HFFc6 (cell line): ENCODE measurements around the gene RAB33A. TPM values are rescaled to one million over a fixed set of nuclear protein-coding genes. Genes with fewer than 3 reads are reported as not detected.

ENCODE experiments used
- DNase-seq: peaks from one replicate; pipeline ENCODE4 v3.0.0-alpha.2; 2018
- H3K27ac Mint-ChIP-seq: 2 replicates; pipeline ENCODE4 v1.8.0; 2020; ENCODE audit warnings: mild to moderate bottlenecking, mixed read lengths
- H3K27me3 Mint-ChIP-seq: 2 replicates; pipeline ENCODE4 v1.8.0; 2021; ENCODE audit warnings: mild to moderate bottlenecking, moderate library complexity, mixed read lengths; ENCODE audit not compliant: insufficient read depth
- H3K36me3 Mint-ChIP-seq: 2 replicates; pipeline ENCODE4 v1.8.0; 2021; ENCODE audit warnings: low read depth, mixed read lengths
- H3K4me1 Mint-ChIP-seq: 2 replicates; pipeline ENCODE4 v1.8.0; 2020; ENCODE audit warnings: low read depth, mixed read lengths
- H3K4me3 Mint-ChIP-seq: 2 replicates; pipeline ENCODE4 v1.8.0; 2020; ENCODE audit warnings: mild to moderate bottlenecking, moderate library complexity, mixed read lengths
- H3K9me3 Mint-ChIP-seq: 2 replicates; pipeline ENCODE4 v1.8.0; 2020; ENCODE audit warnings: mild to moderate bottlenecking, mixed read lengths
- total RNA-seq, 6 experiments: library from RNA; stranded (reverse); fragmentation: NEBNext Ultra II Directional; extraction: Animal tissue kit (Norgen Biotek cat#: 25700); gene quantifications; 2 replicates in 1 of 6; 3 replicates in 5 of 6; pipeline ENCODE4 v1.2.3, GENCODE V29; 2021
- TF ChIP-seq, protein P1 (sequence below): fragments of 200-600 bp; sonication (generic); IDR thresholded peaks from 2 replicates; pipeline ENCODE4 v1.5.0; 2021; ENCODE audit warnings: antibody characterized with exemption, mild to moderate bottlenecking

The RAB33A gene
- total RNA-seq, 6 experiments from 2014 or later: 0.17 to 0.66 (median 0.44) TPM

DNA sequence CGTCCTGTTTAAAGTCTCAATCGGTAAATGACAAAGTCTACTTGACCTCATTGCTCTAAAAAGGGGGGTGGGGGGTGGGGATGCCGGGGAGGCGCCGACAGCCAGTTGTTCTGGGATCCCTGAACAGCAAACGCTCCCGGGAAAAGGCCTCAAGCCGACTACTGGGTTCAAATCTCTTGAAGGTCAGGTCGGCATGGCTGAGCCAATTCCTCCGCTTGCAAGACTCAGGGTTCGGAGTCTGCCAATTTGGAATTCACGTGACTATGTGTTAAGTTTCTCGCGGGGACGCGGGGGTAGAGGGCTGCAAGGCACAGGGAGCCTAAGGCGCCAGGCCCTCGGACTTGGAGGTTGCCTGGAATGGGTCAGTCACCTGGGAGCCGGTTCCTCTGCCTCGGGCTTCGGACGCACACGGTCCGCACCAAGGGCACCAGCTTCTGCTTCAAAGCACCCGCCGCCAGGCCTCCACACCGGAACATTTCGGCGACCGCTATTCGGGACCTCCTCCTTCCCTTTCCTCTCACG, 6.5 kb upstream of the RAB33A start:
- Mint-ChIP-seq H3K4me3 (peak overlapping the region; percentile 92), H3K27ac (peak overlapping the region; percentile 96), H3K4me1 (peaks cover 15% of the 10 kb centered on the region), H3K27me3 (no peaks in the 10 kb centered on the region; the same call in 1 of the 2 replicates), H3K9me3 (no peaks in the 10 kb centered on the region), H3K36me3 (no peaks in the 10 kb centered on the region)
- DNase-seq: no peak
- TF ChIP-seq, protein P1, sequence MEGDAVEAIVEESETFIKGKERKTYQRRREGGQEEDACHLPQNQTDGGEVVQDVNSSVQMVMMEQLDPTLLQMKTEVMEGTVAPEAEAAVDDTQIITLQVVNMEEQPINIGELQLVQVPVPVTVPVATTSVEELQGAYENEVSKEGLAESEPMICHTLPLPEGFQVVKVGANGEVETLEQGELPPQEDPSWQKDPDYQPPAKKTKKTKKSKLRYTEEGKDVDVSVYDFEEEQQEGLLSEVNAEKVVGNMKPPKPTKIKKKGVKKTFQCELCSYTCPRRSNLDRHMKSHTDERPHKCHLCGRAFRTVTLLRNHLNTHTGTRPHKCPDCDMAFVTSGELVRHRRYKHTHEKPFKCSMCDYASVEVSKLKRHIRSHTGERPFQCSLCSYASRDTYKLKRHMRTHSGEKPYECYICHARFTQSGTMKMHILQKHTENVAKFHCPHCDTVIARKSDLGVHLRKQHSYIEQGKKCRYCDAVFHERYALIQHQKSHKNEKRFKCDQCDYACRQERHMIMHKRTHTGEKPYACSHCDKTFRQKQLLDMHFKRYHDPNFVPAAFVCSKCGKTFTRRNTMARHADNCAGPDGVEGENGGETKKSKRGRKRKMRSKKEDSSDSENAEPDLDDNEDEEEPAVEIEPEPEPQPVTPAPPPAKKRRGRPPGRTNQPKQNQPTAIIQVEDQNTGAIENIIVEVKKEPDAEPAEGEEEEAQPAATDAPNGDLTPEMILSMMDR: no peak

GRCh38 chrX:130165703-130166502, 5.9 kb upstream of the RAB33A start, which contains the start of gene AIFM1:
AIFM1 (minus strand) TSS chrX:130165841; CDS start chrX:130165656, 185 bp downstream.
- peak within 1 kb of the TSS; percentile 96 for H3K27ac Mint-ChIP-seq
- DNase-seq: peak; percentile 92
- peak within 1 kb of the TSS; percentile 92 for H3K4me3 Mint-ChIP-seq
- no peaks in the 10 kb centered on the region for H3K36me3 Mint-ChIP-seq
- TF ChIP-seq, protein P1: 0 out of 2 replicates have a peak, but pooled peaks have one; percentile 17
- peaks cover 15% of the 10 kb centered on the region for H3K4me1 Mint-ChIP-seq
- H3K27me3 Mint-ChIP-seq: no peaks in the 10 kb centered on the region; the same call in 1 of the 2 replicates
- no peaks in the 10 kb centered on the region for H3K9me3 Mint-ChIP-seq

- no peaks in the 10 kb centered on the region for H3K36me3 Mint-ChIP-seq
- no peaks in the 10 kb centered on the region; the same call in 1 of the 2 replicates for H3K27me3 Mint-ChIP-seq
- TF ChIP-seq, protein P1: no peak
- H3K27ac Mint-ChIP-seq: peak overlapping the region; percentile 96
- H3K9me3 Mint-ChIP-seq: no peaks in the 10 kb centered on the region
- H3K4me1 Mint-ChIP-seq: peaks cover 15% of the 10 kb centered on the region
- no peak for DNase-seq
- peak overlapping the region; percentile 92 for H3K4me3 Mint-ChIP-seq
These were observed 5.3 kb upstream of the RAB33A start for GRCh38 chrX:130166503-130166777.

- TF ChIP-seq, protein P1: no peak
- peaks cover 15% of the 10 kb centered on the region for H3K4me1 Mint-ChIP-seq
- peak overlapping the region; percentile 92 for H3K4me3 Mint-ChIP-seq
- no peak for DNase-seq
- H3K36me3 Mint-ChIP-seq: no peaks in the 10 kb centered on the region
- no peaks in the 10 kb centered on the region for H3K9me3 Mint-ChIP-seq
- no peaks in the 10 kb centered on the region; the same call in 1 of the 2 replicates for H3K27me3 Mint-ChIP-seq
- H3K27ac Mint-ChIP-seq: no peak overlapping the region
These were observed 4.7 kb upstream of the RAB33A start for GRCh38 chrX:130167040-130167439.

DNA sequence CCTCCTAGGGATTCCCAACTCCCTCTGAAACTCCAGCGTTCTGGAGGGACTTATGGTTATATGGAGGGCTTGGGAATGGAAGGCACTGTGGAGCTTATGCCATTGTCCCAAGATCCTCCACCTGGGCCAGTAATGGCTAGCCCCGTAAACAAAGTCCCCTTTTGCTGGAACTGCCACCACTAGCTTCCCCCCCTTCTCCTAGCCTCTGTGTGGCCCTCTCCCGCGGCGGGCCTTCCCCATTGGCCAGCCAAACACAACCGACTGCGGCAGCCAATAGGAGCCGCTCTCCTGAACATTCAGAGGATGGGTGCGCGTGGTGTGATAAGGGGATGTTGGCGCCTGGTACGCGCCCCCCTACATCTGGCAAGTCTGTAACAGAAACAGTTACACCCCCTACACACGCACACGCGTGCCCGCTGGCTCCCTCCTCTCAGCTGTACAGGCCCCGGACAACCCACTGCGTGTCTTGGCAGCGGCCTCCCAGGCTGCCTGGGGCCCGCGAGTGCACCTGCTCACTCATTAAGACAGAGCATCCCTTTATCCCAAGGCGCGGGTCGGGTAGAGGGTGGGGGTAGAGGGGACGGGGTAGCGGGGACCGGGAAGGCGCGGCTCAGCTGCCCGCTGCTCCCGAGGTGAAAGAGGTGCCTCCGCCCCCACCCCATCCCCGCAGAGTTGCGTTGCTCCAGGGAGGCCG, 863 bp upstream of the RAB33A start:
- Mint-ChIP-seq H3K36me3 (no peaks in the 10 kb centered on the region), H3K4me1 (peaks cover 32% of the 10 kb centered on the region), H3K27me3 (no peaks in the 10 kb centered on the region; the same call in 1 of the 2 replicates), H3K27ac (no peak overlapping the region), H3K9me3 (no peaks in the 10 kb centered on the region), H3K4me3 (peak overlapping the region; percentile 72)
- DNase-seq: no peak
- TF ChIP-seq, protein P1: no peak
